ENCODE results near the gene TMEM126A.

The TMEM126A gene

DNA sequence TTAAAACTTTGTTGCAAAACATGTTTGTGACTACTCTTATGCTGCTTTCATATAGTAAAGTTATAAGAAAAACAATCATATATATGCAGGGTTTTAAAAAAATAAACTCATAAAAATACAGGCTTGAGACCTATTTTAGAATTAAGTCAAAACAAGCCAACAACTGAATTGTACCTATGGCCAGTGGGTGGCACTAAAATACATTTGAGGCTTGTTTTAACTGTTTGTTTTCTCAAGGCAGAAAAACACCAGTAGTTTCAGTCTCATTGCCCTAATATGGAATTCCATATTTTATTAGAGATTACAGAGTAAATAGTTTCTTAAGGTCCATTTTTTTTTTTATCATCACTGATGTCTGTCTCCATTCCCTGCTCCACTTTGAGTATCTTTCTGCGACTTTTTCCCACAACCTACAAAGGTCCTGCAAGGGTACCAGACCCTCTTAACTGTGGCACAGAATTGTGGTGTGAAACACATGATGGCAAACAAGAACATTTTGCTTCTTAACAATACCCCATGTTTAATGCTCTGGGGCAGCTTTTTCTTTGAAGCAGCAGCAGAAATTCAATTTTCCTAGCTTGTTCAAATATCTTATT, 46.7 kb downstream of the TMEM126A start:
- Histone ChIP-seq H3K9me3 (ENCODE audit: control insufficient read depth, low read length) (no peaks in the 10 kb centered on the region), H3K36me3 (ENCODE audit: control insufficient read depth, insufficient read depth, low read length) (no peaks in the 10 kb centered on the region), H3K4me3 (ENCODE audit: insufficient read depth, low read depth, low read length) (no peak overlapping the region), H3K27ac (ENCODE audit: insufficient read depth, low read depth, low read length, poor library complexity, severe bottlenecking) (no peak overlapping the region), H3K27me3 (ENCODE audit: control insufficient read depth, insufficient read depth, low read length, poor library complexity, severe bottlenecking) (no peaks in the 10 kb centered on the region), H3K4me1 (ENCODE audit: control insufficient read depth, insufficient read depth, low read length) (no peaks in the 10 kb centered on the region)
- 94 to 97% methylated on average over 1 of the region's 1 CpG for WGBS, 2 experiments

DNA sequence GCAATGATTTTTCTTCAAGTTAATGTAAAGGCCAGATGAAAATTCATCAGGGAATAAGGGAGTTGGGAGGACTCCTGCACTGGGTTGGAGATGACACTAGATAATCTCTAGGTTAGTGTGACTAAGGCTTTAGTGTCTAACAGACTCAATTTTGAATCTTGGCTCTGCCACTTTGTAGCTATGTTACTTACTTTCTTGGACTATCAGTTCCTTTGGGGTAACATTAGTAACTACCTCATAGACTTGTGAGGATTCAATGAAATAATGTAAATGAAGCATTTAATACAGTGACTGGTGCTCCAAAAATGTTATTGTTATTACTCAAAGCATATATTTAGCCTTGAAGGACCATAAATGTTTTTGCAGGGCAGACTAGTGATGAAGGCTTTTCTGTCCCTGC, 47.8 kb downstream of the TMEM126A start:
- H3K4me1 ChIP-seq (ENCODE audit: control insufficient read depth, insufficient read depth, low read length): no peaks in the 10 kb centered on the region
- no peaks in the 10 kb centered on the region for H3K36me3 ChIP-seq (ENCODE audit: control insufficient read depth, insufficient read depth, low read length)
- H3K4me3 ChIP-seq (ENCODE audit: insufficient read depth, low read depth, low read length): no peak overlapping the region
- H3K27ac ChIP-seq (ENCODE audit: insufficient read depth, low read depth, low read length, poor library complexity, severe bottlenecking): no peak overlapping the region
- no peaks in the 10 kb centered on the region for H3K27me3 ChIP-seq (ENCODE audit: control insufficient read depth, insufficient read depth, low read length, poor library complexity, severe bottlenecking)
- no peaks in the 10 kb centered on the region for H3K9me3 ChIP-seq (ENCODE audit: control insufficient read depth, low read length)

DNA sequence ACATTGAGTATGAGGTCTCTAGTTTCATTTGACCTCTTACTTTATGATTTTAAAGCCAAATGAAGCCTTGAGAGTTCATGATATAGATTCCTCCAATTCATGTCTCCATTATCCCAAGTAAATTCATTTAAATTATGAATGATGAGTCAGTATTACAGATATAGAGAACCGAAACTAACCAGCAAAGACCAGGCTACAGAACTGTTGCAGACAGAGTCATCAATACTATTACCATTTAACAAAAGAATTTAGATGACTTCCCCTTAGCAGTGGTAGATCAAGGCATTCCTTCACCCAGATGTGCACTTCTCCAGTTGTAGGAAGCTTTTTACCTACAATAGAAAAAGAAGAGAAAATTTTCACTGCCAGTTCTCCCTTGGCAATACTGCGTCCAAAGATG, 50.0 kb downstream of the TMEM126A start:
- Histone ChIP-seq H3K27ac (ENCODE audit: insufficient read depth, low read depth, low read length, poor library complexity, severe bottlenecking) (no peak overlapping the region), H3K9me3 (ENCODE audit: control insufficient read depth, low read length) (no peaks in the 10 kb centered on the region), H3K4me3 (ENCODE audit: insufficient read depth, low read depth, low read length) (no peak overlapping the region), H3K36me3 (ENCODE audit: control insufficient read depth, insufficient read depth, low read length) (no peaks in the 10 kb centered on the region), H3K27me3 (ENCODE audit: control insufficient read depth, insufficient read depth, low read length, poor library complexity, severe bottlenecking) (no peaks in the 10 kb centered on the region), H3K4me1 (ENCODE audit: control insufficient read depth, insufficient read depth, low read length) (no peaks in the 10 kb centered on the region)
- 75 to 100% methylated on average over 1 to 2 of the region's 2 CpGs for WGBS, 2 experiments

DNA sequence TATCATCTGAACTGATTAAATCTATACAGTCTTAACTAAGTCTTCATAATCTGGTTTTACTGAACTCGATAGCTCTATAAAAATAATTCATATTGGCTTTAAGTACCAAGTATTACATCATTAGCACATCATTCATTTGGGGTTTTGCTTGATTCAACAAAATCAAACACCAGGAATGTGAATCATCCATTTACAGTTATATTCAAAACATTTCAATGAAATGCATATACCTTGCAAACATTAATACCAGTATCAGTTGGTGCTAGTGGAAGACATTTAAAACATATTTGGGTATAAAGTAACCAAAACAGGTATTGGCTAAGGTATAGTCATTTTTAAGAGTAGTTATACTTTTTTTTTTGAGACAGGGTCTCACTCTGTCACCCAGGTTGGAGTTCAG, 50.4 kb downstream of the TMEM126A start:
- Histone ChIP-seq H3K4me1 (ENCODE audit: control insufficient read depth, insufficient read depth, low read length) (no peaks in the 10 kb centered on the region), H3K27me3 (ENCODE audit: control insufficient read depth, insufficient read depth, low read length, poor library complexity, severe bottlenecking) (no peaks in the 10 kb centered on the region), H3K27ac (ENCODE audit: insufficient read depth, low read depth, low read length, poor library complexity, severe bottlenecking) (no peak overlapping the region), H3K36me3 (ENCODE audit: control insufficient read depth, insufficient read depth, low read length) (no peaks in the 10 kb centered on the region), H3K4me3 (ENCODE audit: insufficient read depth, low read depth, low read length) (no peak overlapping the region), H3K9me3 (ENCODE audit: control insufficient read depth, low read length) (no peaks in the 10 kb centered on the region)
- WGBS, 2 experiments: 79 to 100% methylated on average over 1 of the region's 1 CpG

DNA sequence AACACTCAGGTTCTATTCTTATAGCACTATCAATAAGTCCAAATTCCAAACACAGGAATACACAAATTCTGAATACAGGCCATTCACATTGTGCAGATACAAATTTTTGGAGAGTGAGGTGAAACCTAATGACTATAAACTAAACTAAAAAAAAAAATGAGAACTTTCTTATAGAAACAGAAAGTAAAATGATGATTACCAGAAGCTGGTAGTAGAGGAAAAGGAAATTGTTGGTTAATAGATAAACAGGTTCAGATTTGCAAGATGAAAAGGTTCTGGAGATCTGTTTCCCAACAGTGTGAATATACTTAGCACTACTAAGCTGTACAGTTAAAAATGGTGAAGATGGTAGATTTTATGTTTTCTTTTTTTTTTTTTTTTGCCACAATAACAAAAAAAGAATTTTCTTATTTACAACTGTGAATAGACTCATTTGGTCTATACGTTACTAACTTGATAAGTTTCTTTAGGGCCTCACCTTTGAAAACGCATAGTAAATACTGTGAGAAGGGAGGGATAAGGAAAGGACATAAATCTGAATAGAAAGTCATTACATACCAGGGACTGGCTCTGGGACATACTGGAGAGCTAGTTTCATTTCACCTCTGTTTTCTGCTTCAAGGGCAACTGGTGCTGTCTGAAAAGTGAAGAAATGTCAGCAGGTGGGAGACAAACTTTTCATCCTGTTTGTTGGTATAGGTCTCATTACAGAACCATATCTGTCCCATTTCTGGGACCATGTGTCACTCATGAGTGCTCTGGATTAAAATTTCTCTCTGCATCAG, 52.4 kb downstream of the TMEM126A start:
- no peak overlapping the region for H3K27ac ChIP-seq (ENCODE audit: insufficient read depth, low read depth, low read length, poor library complexity, severe bottlenecking)
- H3K4me1 ChIP-seq (ENCODE audit: control insufficient read depth, insufficient read depth, low read length): no peaks in the 10 kb centered on the region
- H3K4me3 ChIP-seq (ENCODE audit: insufficient read depth, low read depth, low read length): no peak overlapping the region
- H3K9me3 ChIP-seq (ENCODE audit: control insufficient read depth, low read length): no peaks in the 10 kb centered on the region
- WGBS, 2 experiments: 86 to 88% methylated on average over 2 of the region's 2 CpGs
- no peaks in the 10 kb centered on the region for H3K36me3 ChIP-seq (ENCODE audit: control insufficient read depth, insufficient read depth, low read length)
- H3K27me3 ChIP-seq (ENCODE audit: control insufficient read depth, insufficient read depth, low read length, poor library complexity, severe bottlenecking): no peaks in the 10 kb centered on the region

DNA sequence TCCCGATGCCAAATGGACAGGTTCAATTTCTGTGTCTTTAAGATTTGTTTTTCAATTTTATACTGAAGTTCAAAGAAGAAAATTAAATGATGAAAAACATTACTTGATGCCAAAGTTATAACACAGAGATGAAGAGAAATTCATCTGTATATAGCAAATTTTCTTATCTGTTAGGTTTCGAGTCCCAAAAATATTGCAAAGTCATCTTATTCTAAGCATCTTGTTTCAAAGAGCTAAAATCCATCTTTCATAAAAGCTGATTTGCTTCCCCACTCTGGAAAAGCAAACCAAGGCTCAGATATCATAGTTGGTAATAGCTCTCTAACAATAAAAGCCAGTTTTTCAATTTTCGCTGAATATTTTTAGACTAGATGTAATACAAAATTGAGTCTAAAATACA, 57.2 kb downstream of the TMEM126A start:
- H3K27ac ChIP-seq (ENCODE audit: insufficient read depth, low read depth, low read length, poor library complexity, severe bottlenecking): no peak overlapping the region
- no peaks in the 10 kb centered on the region for H3K9me3 ChIP-seq (ENCODE audit: control insufficient read depth, low read length)
- H3K36me3 ChIP-seq (ENCODE audit: control insufficient read depth, insufficient read depth, low read length): no peaks in the 10 kb centered on the region
- H3K4me1 ChIP-seq (ENCODE audit: control insufficient read depth, insufficient read depth, low read length): no peaks in the 10 kb centered on the region
- H3K4me3 ChIP-seq (ENCODE audit: insufficient read depth, low read depth, low read length): no peak overlapping the region
- 94 to 100% methylated on average over 2 to 3 of the region's 3 CpGs for WGBS, 2 experiments
- H3K27me3 ChIP-seq (ENCODE audit: control insufficient read depth, insufficient read depth, low read length, poor library complexity, severe bottlenecking): no peaks in the 10 kb centered on the region

DNA sequence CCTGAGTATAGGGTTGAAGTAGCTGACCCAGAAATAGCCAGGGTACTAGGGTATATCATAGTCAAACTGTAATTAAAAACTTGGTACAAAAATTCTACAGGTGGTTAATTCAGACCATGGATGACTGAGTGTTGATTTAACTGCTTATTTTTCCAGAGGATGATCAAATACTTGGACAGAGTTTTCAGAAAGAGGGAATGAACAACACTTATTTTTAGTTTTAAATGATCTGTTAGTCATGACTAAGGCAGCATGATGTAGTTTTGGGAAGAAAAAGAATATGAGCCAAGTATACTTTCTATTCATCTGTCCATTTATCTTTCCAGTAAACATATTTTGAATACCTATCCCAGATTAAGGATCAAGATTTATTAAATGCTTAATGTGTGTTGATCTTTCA, 58.0 kb downstream of the TMEM126A start:
- Histone ChIP-seq H3K36me3 (ENCODE audit: control insufficient read depth, insufficient read depth, low read length) (no peaks in the 10 kb centered on the region), H3K27me3 (ENCODE audit: control insufficient read depth, insufficient read depth, low read length, poor library complexity, severe bottlenecking) (no peaks in the 10 kb centered on the region), H3K4me1 (ENCODE audit: control insufficient read depth, insufficient read depth, low read length) (no peaks in the 10 kb centered on the region), H3K9me3 (ENCODE audit: control insufficient read depth, low read length) (no peaks in the 10 kb centered on the region), H3K27ac (ENCODE audit: insufficient read depth, low read depth, low read length, poor library complexity, severe bottlenecking) (no peak overlapping the region), H3K4me3 (ENCODE audit: insufficient read depth, low read depth, low read length) (no peak overlapping the region)
